GM19023 (cell line): ENCODE measurements around the gene SMIM12.

ENCODE experiments used
- ATAC-seq: cut with Tn5 transposase; IDR thresholded peaks from one replicate; pipeline ENCODE4 v1.9.1; 2021; ENCODE audit warnings: mild to moderate bottlenecking, moderate library complexity; ENCODE audit not compliant: unreplicated experiment

SMIM12 gene

DNA sequence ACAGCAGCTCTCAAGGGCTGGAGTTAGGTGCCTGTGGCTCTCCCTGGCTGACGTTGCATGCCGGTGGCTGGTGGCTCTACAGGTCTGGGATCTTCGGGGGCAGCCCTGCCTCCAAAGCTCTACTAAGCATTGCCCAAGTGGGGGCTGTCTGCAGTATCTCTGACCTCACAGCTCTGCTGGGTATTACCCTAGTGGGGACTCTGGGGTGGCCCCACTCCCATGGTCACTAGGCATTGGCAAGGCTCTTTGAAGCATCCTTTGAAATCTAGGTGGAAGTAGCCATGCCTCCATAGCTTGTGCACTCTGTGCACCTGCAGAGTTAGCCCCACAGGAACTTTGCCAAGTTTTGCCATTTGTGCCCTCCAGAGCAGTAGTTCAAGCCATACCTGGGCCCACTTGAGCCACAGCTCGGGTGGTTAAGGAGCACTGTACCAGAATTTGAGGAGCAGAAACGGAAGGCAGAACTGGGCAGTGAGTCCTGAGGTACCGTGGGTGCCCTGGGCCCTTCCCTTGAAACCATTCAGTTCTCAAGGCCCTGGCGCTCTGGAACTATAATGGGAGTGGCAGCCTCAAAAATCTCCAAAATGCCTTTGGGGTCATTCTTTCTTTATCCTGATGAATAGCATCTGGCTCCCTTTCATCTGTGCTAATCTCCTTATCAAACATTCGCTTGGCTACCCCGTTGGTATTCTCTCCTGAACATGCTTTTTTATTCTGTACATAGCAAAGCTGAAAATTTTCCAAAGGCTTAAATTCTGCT, 51.3 kb downstream of the SMIM12 start:
- ATAC-seq, result no peak

DNA sequence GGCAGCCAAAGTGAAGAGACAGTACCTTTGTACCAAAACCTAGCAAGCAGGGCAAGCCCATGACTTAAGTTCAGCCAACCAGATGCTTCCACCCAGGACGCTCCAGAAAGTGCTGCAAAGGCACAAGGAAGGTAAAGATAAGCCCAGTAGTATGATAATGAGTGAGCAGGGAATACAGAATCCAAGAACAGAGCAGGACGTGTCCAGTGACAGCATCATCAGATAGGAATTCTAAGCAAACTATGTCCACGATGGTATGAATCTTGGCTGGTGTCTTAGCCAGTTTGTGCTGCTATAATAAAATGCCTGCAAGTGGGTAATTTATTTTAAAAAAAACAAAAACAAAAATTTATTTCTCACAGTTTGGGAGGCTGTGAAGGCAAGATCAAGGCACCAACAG, 53.2 kb downstream of the SMIM12 start:
- no peak for ATAC-seq

DNA sequence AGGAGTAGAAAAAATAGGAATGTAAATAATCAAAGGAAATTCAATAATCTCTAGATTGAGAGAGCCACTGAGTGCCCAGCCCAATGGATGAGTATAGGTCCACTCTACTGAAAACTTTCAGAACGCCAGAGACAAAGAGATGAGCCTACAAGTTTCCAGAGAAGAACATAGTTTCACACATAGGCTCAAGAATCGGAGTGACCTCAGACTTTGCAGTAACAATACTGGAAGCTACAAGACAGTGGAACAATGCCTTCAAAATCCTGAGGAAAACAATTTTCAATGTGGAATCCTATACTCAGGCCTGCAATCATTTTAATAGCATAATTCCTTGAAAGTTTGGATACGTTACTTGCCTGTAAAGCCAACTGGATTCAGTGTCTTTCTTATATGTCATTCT, 55.8 kb downstream of the SMIM12 start:
- no peak for ATAC-seq
